ENCODE results near the gene LRRTM2. TPM values are rescaled to one million over a fixed set of nuclear protein-coding genes. Genes with fewer than 3 reads are reported as not detected.
"Not testable (repeated sequence)": the region's sequence is repeated elsewhere in the genome, so short reads cannot be mapped to it uniquely, and the experiment has no call there.

Gene LRRTM2
- total and polyA plus RNA-seq, 2 of the 4 experiments (the other 2 are of a cell fraction): 0.53 to 2.0 TPM

DNA sequence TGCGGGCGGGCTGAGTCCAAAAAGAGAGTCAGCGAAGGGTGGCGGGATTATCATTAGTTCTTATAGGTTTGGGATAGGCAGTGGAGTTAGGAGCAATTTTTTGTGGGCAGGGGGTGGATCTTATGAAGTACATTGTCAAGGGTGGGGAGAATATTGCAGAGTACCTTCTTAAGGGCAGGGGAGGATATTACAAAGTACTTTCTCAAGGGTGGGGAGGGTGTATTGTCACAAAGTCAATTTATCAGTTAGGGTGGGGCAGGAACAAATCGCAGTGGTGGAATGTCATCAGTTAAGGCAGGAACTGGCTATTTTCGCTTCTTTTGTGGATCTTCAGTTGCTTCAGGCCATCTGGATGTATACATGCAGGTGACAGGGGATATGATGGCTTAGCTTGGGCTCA is 40.3 kb downstream of the LRRTM2 start:
- H3K27me3 ChIP-seq (ENCODE audit: control insufficient read depth, insufficient read depth, low read length); H3K4me1 ChIP-seq (ENCODE audit: control insufficient read depth, insufficient read depth, low read length); in situ Hi-C loops (cut with MboI; ENCODE audit: low sequenced_read_pairs); H4K91ac ChIP-seq (ENCODE audit: insufficient read depth, low read depth, low read length); H3K18ac ChIP-seq (ENCODE audit: low read depth, low read length); H3K4me2 ChIP-seq (ENCODE audit: low read depth, low read length); H2BK15ac ChIP-seq (ENCODE audit: low read depth, low read length); H3K23ac ChIP-seq (ENCODE audit: low read depth, low read length); H2BK20ac ChIP-seq (ENCODE audit: low read depth, low read length); H3K9me3 ChIP-seq (ENCODE audit: control insufficient read depth, insufficient read depth, low read length); H3K9ac ChIP-seq (ENCODE audit: low read depth, low read length); H3K4ac ChIP-seq (ENCODE audit: low read depth, low read length); H3K56ac ChIP-seq (ENCODE audit: extremely low read depth, insufficient read depth, low read length); H4K5ac ChIP-seq (ENCODE audit: low read depth, low read length); H2AK9ac ChIP-seq (replicated peaks; ENCODE audit: low read depth, low read length, poor library complexity); DNase-seq; H3K4me3 ChIP-seq (ENCODE audit: insufficient read depth, low read depth, low read length); H4K8ac ChIP-seq (ENCODE audit: low read depth in 2 of 2, low read length in 2 of 2); intact Hi-C loops (cut with micrococcal nuclease); H3K14ac ChIP-seq (replicated peaks; ENCODE audit: low read depth, low read length); BruUV-seq (replicated peaks); ATAC-seq (ENCODE audit: low read depth); H2BK5ac ChIP-seq (ENCODE audit: low read depth, low read length, poor library complexity, severe bottlenecking); H2AK5ac ChIP-seq (ENCODE audit: low read depth, low read length); H3K27ac ChIP-seq (ENCODE audit: insufficient read depth, low read length); H3K36me3 ChIP-seq (ENCODE audit: control insufficient read depth, insufficient read depth, low read length); CTCF ChIA-PET; H2BK120ac ChIP-seq (ENCODE audit: low read depth, low read length); H2AFZ ChIP-seq (replicated peaks; ENCODE audit: low read length, poor library complexity); H3K9me1 ChIP-seq (ENCODE audit: insufficient read depth, low read length); dilution Hi-C loops (cut with HindIII; ENCODE audit: low sequenced_read_pairs, unreplicated experiment); POLR2A ChIA-PET (ENCODE audit: unreplicated experiment): not testable (repeated sequence)
- Histone ChIP-seq H3K79me1 (ENCODE audit: low read depth in 1 of 2, low read length in 2 of 2) (peaks cover 32 to 78% of the 10 kb centered on the region in 2 experiments), H4K20me1 (ENCODE audit: insufficient read depth, low read length) (peaks cover 68% of the 10 kb centered on the region)
- WGBS, 2 experiments (ENCODE audit: extremely low coverage in 2 of 2, insufficient read length in 1 of 2): 95% methylated on average over 5 of the region's 6 CpGs; no CpG with 5 or more reads in 1 of the 2 experiments
